NCI-H1930 (cell line): ENCODE data around the gene ASAH2B.
"Not testable (repeated sequence)": the region's sequence is repeated elsewhere in the genome, so short reads cannot be mapped to it uniquely, and the experiment has no call there.

Experiments
- DNase-seq, 2 experiments: peaks; one replicate each; lab custom pipeline; 2025; lab: John Stamatoyannopoulos, UW

The ASAH2B gene

DNA sequence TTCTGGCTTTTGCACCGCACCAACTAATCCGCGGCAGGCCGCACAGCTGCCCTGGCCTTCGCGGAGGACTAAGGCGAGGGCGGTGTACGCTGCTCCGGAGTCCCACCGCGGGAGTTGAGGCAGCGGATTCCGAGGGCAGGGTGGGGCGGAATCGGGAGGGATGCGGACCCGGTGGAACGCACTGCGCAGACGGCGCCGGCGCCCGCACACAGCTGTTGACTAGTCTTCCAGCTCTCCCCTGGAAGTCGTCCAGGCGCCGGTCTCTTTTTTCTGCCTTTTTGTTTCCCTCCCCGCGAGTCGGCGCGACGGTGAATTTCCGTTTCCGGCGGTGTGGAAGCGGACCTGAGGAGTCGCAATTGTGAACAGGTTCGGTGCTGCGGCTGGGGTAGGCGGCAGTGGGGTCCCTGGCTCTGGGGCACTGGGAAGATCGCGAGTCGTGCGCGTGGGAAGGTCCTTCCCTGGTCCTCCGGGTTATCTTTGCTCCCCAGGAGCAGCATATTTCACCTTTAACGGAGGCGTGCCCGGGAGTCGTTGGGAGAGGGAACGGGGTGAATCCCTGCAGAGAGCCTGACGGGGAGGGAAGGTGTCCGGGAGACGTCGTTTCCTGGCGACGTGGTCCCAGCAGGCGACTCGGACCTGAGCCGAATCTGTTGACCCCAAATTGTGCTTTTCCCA is at the start of gene ASAH2B:
ASAH2B (plus strand) TSS at position 319 of the 675 bp plus-strand sequence. CDS start 5,195 bp downstream, outside the sequence.
- peak; percentile 6 to 38 for DNase-seq

DNA sequence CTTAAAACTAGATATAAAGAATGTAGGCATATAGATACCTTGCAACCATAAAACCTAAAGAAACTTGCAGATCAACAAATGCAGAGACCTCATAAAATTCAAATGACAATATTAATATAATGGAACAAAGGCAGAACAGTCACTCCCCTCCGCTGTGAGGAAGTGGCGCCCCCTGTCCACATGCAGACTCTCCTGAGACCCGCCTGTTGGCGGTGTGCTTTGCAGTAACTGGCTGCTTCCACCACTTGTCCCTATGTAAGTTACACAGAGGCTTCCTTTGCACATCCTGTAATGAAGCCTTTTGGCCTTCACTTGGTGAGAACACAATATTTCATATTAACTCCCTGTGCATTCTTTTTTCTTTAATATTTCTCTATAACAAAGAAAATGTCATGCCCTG is 41.9 kb upstream of the ASAH2B start:
- not testable (repeated sequence) for DNase-seq

DNA sequence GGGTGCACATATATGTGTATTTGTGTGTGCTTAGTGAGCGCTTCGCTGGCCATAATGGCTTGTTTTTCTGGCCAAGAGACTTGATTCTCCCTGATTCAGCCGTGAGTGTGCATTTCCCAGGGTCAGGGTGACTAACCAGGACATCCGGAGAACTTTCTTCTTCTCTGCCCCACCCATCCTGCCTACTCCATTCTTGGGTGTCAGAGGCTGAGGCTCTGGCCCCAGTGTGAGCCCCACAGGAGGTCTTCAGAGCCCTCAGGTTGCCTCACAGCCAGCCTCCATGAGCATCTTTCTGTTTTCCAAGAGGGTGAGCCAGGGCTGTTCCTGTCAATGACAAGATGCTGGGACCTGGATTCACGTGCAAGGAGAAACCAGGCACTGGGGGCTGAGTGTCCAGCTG is 37.8 kb upstream of the ASAH2B start:
- DNase-seq: not testable (repeated sequence)

DNA sequence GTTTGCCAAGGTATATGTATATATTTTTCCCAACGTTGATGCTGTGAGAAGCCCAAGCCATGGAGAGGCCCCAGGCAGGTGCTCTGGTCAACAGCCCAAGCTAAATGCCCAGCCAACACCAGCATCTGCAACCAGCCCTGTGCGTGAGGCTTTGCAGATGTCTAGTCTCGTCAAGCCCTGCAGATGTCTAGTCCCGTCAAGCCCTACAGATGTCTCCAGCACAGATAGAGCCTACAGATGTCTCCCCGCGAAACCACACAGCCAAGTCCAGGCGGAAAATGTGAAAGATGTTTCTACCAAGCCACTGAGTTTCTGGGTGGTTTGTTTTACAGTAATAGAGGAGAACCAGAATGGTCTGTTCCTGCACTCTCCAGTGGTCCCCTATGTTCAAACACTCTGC is 36.7 kb upstream of the ASAH2B start:
- DNase-seq: not testable (repeated sequence)

DNA sequence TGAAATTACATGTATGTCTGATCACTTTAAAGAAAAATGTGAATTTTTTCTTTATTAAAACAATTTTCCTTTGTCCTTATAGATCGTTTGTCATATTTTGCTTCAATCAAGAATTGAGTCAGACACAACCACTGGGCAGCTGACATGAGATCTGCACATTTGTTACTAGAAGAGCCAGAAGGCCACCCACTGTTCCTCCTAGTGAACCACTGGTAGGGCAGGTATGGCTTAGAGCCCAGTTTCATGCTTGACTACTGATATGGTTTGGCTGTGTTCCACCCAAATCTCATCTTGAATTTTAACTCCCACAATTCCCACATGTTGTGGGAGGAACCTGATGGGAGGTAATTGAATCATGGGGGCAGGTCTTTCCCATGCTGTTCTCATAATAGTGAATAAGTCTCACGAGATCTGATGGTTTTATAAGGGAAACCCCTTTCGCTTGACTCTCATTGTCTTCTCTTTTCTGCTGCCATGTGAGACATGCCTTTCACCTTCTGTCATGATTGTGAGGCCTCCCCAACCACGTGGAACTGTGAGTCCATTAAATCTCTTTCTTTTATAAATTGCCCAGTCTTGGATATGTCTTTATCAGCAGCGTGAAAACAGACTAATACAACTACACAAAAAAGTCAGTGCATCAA is 35.2 kb upstream of the ASAH2B start:
- not testable (repeated sequence) for DNase-seq

DNA sequence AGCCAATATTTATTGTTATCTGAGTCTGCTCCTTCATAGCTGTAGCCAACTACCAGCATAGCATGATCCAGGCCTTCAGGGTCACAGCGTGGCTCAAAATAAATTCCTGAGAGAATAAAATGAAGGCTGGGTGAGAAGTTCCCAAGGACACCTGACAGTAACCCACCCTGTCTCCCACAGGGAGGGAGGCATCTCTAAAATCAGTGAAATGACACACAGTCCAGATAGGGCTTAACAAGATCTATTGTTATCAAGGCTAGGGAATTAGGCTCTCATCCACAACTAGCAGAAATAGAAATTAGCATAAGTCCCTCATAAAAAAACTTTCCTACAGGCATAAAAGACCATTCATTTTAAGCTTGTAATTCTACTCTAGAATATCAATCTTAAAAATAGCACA is 33.7 kb upstream of the ASAH2B start:
- not testable (repeated sequence) for DNase-seq

DNA sequence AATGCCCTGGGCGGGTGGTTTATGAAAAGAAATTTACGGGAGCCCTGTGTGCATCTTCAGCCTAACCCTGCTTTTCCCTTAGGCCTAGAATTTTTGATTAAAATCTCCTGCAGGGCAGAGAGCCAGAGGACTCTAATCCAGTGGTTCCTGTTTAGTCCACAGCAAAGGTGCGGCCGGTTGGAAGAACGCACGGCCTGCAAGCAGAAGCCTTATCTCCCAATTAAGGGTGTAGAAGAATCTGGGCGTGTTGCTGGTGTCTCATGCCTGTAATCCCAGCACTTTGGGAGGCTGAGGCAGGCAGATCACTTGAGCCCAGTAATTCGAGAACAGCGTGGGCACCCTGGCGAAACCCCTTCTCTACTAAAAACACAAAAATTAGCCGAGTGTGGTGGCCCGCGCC is 29.5 kb upstream of the ASAH2B start:
- not testable (repeated sequence) for DNase-seq

DNA sequence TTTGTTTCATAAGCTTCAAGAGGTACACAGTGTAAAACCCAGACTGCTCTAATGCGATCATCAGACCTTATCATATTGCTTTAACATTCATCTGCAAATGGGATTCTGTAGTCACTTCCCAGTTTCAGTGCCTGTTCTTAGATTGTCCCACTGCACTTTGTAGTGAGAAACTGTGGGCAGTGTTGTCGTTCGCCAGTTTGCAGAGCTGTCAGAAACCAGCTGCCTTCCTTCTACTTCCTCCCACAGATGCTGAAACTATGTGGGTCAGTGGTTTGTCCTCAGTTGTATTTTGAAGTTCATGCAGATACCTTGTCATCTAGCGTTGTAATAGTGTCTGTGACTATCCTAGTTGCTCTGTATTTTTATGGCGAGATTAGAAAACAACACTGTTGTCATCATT is 15.9 kb upstream of the ASAH2B start:
- not testable (repeated sequence) for DNase-seq

DNA sequence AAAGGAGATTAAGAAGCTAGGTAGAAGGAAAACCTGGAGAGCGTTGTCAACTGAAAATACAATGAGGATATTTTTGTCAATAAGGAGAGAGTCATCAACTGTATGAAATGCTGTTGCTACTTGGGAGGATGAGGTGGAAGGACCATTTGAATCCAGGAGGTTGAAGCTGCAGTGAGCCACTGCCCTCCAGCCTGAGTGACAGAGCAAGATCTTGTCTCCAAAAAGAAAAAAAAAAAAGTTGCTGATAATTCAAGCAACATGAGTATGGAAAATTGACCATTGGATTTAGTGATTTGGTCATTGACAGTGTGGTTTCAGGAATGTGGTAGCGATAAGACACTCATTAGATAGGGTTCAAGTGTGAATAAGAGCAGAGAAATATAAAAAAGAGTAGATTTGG is 11.6 kb upstream of the ASAH2B start:
- not testable (repeated sequence) for DNase-seq

DNA sequence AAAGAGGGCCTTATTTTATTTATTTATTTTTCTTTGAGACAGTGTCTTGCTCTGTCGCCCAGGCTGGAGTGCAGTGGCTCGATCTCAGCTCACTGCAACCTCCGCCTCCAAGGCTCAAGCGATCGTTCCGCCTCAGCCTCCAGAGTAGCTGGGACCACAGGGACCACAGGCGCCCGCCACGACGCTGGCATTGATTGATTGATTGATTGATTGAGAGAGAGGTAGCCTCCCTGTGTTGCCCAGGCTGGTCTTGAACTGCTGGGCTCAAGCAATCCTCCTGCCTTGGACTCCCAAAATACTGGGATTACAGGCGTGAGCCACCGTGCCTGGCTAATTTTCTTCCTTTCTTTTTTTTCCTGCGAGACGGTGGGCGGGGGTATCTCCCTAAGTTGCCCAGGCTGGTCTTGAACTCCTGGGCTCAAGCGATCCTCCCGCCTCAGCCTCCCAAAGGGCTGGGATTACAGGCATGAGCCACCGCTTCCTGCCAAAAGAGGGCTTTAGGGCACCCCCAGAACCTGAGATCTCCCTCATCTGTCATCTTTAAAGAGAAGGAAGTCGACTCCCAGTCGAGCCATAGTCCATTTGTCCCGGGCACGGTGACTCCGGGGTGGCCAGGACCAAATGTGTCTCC is 634 bp upstream of the ASAH2B start:
- not testable (repeated sequence) for DNase-seq

DNA sequence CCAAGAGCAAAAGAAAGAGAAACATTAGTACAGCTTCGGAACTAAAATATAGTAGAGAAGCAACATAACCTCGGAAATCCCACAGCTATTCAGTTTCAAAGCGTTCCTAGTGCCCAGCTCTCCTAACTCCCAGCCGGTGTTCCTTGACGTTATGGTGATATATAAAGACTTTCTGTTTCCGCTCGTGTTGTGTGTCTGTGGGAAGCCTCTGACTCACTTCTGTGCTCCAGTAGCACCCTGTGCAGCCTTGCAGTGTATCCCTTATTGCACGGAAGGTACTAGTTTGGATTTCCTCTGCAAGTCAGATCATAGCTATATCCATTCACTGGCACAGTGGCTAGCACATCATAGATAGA is 535 bp downstream of the ASAH2B start:
- no peak for DNase-seq

DNA sequence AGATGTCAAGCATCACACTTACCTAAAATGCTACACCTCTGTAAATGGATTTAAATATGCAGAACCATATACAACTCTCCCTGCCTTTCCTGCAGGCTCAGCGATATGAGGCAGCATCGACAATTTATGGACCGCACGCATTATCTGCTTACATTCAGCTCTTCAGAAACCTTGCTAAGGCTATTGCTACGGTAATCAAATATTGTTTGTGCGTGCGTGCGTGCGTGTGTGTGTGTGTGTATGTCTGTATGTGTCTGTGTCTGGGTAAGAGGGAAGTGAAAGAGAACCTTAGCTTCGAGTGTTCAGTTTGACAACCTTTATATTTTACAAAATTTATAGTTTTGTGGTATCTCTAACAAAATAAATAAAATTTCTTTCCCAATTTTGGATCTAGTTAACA is 3.1 kb downstream of the ASAH2B start:
- DNase-seq: not testable (repeated sequence)

DNA sequence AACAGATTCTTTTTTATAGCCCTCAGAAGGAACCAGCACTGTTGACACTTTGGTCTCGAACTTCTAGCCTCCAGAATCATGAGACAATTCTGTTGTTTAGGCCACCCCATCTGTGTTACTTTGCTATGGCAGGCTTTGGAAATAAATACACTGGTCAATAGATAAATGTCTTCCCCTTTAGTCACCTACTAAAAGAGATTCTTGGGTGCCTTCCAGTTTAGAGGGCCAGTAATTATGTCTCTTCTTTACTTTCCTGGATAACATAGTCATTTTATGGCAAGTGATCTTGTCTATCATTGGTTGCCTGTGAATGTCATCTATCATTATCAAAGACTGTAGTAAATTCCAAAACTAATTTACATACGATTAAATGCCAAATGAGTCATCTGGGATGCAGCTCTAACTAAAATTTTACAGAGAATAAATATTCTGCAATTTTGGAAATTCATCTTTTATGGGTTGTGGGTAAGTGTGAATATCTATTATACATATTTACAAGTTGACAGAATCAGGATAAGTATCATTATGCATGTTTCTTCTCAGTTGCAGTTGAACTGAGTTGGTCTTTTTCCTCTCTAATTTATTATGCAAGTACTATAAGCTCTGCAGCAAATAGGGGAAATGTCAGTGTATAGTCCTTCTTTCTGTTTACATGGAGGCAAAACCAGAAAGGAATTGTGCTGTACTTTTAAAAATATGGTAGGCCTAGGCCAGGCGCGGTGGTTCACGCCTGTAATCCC is 27.2 kb downstream of the ASAH2B start:
- DNase-seq: not testable (repeated sequence)

DNA sequence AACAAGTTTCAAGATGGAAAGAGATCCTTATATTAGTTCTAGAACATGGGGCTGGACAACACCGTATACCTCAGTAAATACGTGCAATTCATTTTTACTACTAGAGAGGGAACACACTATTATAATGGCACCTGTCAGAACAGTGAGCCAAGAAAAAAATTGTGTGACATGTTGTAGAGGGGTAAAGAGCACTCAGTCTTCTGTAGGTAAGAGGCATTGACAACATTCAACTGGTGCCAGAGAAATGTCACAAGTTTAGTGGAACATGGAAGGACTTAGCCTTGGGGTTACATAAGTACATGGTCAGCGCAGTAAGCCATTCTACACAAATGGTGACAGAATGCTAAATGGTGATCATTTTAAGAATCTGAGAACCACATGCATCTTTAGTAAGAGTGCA is 32.3 kb downstream of the ASAH2B start:
- DNase-seq: not testable (repeated sequence)

DNA sequence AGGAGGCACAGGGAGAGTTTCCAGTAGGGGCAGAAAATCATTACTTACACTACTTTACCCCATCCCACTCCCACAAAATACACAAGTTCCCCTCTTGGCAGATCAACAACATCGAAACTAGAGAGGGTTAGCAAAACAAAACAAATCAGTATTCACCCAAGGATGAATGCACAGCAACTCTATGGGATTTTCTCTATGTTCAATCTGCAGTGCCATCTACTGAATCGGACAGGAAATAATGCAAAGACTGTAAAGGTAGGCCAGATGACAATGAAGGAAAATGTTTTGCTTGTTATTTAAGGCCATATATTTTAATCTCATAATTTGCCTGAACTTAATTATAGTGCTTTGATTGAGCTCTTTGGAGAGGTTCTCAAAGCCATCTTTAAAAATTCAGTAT is 35.1 kb downstream of the ASAH2B start:
- DNase-seq: not testable (repeated sequence)

DNA sequence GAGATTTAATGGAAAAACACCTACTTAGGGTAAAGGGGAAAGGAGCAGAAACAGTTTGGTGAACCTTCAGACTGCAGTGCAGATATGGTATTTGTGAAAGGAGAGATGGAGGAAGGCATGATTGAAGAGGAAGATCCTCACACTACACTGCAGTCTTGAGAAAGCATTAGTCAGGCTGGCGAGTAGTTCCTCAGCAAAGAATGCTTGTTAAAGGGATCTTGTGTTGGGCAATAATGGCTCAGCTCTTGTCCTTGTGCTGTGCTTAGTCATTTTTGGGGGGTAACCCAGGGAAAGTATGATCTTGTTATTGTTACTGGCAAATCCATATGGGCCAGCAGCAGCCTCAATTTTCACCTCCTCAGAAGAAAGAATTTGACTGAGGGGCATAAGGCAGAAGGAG is 40.3 kb downstream of the ASAH2B start:
- DNase-seq: not testable (repeated sequence)

DNA sequence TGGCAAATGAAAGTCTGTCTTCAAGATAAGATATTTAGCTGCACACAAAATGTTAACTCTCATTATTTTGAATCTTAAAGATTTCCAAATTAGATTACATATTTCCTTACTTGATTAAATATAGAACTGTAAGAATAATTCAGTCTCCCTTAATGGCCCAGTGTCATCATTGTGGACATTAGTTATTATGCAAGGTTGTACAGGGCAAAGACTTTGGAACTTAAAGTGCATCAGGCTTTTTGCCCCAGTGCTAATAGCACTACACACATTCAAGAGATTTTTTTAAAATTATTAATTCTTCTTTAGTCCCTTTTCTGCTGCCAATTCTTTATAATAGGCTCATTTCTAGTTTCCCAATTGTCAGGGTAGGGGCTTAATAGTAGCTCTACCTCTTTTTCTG is 42.3 kb downstream of the ASAH2B start:
- DNase-seq: not testable (repeated sequence)

DNA sequence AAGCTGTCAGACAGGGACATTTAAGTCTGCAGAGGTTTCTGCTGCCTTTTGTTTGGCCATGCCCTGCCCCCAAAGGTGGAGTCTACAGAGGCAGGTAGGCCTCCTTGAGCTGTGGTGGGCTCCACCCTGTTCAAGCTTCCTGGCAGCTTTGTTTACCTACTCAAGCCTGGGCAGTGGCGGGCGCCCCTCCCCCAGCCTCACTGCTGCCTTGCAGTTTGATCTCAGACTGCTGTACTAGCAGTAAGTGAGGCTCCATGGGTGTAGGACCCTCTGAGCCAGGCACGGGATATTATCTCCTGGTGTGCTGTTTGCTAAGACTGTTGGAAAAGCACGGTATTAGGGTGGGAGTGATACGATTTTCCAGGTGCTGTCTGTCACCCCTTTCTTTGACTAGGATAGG is 48.2 kb downstream of the ASAH2B start:
- DNase-seq: not testable (repeated sequence)

DNA sequence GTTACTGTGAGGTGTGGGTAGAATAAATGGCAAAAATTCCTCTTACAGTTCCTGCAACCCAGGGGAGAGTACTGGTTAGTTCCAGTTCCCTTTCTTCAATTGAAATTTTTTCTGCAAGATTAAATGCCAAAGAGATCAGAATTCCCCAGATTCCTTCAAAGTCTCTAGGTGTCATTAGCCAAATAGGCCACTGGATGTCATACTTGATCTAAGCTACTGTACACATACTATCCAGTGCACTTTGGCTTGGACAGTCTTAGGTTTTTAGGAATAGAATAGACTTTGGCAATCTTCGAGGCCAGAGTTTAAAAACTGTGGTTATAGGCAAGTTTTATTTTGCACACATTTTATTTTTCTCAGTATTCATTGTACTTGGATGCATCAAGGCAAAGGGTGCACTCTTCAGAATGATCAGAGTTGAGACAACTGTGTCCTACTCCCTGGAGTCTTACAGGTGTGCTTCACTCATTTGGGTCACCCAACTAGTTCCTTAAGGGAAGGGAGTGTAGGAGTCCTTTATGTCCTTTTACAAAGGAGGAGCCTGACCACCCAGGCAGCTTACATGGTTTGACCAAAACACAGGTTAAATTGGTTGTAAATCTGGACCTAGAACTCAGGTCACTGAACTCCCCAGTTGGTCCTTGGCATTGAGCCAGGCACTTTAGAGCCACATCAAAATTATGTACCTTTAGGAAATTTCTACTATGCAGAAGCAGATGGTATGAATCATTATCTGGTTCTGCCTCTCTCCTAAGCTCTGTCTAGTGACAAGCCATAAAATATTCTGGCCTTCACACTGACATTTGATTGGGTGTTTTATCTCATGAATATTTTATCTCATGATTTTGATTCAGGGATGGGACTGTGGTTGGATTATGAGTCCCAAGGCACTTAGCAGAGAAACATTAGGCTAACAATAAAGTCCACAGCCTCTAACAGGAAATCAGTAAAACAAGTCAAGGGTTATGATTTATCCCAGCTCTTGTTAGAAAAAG is 49.5 kb downstream of the ASAH2B start:
- DNase-seq: no peak

DNA sequence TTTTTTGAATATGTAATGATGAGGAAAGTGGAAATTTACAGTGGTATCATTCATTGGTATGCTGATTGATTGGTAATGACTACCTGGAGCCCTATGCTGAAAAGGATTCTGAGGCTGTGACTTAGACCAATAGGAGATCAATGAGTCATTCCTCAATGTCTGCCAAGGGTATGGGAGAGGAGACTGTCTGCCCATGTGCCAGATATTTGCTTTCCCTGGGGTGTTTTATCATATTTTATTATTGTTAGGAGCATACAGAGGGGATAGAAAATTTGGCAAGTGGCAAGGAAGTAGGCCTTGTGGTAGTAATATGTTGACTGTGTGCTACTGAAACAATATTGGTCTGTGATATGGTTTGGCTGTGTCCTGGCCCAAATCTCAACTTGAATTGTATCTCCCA is 54.8 kb downstream of the ASAH2B start:
- DNase-seq: no peak

DNA sequence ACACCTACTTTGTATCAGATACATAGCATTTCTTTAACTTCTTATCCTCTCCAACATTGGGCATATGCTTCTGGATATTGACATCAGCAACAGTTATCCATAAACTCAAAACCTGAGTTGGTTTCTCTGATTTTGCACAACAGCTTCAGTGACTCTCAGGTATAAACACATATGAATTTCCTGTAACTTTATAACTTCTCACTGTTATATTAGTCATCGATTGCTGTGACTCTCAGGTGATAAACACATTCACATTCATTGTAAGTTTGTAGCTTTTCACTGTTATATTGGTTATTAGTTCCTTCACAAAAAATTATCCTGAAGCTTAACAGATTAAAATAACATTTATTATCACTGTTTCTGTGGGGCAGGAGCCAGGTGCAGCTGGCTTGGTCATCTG is 57.0 kb downstream of the ASAH2B start:
- no peak for DNase-seq
